ENCODE measurements around the gene EPHA3. TPM values are rescaled to one million over a fixed set of nuclear protein-coding genes. Genes with fewer than 3 reads are reported as not detected.

EPHA3 gene
- polyA plus RNA-seq, 1 donor from 2014 or later, result 33.0 TPM

DNA sequence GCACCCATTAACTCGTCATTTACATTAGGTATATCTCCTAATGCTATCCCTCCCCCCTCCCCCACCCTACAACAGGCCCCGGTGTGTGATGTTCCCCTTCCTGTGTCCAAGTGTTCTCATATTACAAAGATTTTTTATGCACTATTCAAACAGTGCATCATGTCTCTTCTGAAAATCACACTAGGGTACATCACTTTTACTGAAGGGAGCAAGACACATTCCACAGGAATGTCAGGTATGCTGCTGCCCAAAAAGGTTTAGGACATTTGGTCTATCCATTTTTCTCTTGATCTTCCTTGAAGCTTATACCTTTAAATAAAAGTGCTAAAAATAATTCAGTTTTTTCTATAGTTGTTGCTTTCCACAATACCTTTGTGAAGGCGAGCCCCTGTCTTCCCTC is 9.2 kb upstream of the EPHA3 start:
- H3K9me3 ChIP-seq (ENCODE audit: low read length), result no peaks in the 10 kb centered on the region
- no peak overlapping the region for H2AFZ ChIP-seq (ENCODE audit: low read depth, low read length)
- H3K79me2 ChIP-seq (replicated peaks; ENCODE audit: insufficient read depth, low read length), result no peaks in the 10 kb centered on the region
- no peaks in the 10 kb centered on the region for H3K27me3 ChIP-seq (ENCODE audit: insufficient read depth, low read depth, low read length)
- H3K9ac ChIP-seq (ENCODE audit: low read length), result no peak overlapping the region
- no peaks in the 10 kb centered on the region for H3K36me3 ChIP-seq (ENCODE audit: insufficient read depth, low read length)
- no peak overlapping the region for H3K4me2 ChIP-seq (ENCODE audit: low read length)
- H3K4me3 ChIP-seq (ENCODE audit: low read length), result no peak overlapping the region
- no peak for TF ChIP-seq EZH2 (IDR thresholded peaks at IDR 0.05; ENCODE audit: borderline replicate concordance, insufficient read depth, low read length, poor library complexity, severe bottlenecking)
- no peak for TF ChIP-seq EP300 (conservative IDR thresholded peaks at IDR 0.05; ENCODE audit: poor library complexity, severe bottlenecking)
- no peak for TF ChIP-seq TAF1 (IDR thresholded peaks at IDR 0.05; ENCODE audit: low read depth)
- TF ChIP-seq, protein P1, sequence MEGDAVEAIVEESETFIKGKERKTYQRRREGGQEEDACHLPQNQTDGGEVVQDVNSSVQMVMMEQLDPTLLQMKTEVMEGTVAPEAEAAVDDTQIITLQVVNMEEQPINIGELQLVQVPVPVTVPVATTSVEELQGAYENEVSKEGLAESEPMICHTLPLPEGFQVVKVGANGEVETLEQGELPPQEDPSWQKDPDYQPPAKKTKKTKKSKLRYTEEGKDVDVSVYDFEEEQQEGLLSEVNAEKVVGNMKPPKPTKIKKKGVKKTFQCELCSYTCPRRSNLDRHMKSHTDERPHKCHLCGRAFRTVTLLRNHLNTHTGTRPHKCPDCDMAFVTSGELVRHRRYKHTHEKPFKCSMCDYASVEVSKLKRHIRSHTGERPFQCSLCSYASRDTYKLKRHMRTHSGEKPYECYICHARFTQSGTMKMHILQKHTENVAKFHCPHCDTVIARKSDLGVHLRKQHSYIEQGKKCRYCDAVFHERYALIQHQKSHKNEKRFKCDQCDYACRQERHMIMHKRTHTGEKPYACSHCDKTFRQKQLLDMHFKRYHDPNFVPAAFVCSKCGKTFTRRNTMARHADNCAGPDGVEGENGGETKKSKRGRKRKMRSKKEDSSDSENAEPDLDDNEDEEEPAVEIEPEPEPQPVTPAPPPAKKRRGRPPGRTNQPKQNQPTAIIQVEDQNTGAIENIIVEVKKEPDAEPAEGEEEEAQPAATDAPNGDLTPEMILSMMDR (IDR thresholded peaks at IDR 0.05; ENCODE audit: poor library complexity, severe bottlenecking), result no peak
- TF ChIP-seq POLR2AphosphoS5 (IDR thresholded peaks at IDR 0.05), result no peak
- no peak for TF ChIP-seq MXI1 (conservative IDR thresholded peaks at IDR 0.05; ENCODE audit: poor library complexity, severe bottlenecking)
- TF ChIP-seq, protein P2, sequence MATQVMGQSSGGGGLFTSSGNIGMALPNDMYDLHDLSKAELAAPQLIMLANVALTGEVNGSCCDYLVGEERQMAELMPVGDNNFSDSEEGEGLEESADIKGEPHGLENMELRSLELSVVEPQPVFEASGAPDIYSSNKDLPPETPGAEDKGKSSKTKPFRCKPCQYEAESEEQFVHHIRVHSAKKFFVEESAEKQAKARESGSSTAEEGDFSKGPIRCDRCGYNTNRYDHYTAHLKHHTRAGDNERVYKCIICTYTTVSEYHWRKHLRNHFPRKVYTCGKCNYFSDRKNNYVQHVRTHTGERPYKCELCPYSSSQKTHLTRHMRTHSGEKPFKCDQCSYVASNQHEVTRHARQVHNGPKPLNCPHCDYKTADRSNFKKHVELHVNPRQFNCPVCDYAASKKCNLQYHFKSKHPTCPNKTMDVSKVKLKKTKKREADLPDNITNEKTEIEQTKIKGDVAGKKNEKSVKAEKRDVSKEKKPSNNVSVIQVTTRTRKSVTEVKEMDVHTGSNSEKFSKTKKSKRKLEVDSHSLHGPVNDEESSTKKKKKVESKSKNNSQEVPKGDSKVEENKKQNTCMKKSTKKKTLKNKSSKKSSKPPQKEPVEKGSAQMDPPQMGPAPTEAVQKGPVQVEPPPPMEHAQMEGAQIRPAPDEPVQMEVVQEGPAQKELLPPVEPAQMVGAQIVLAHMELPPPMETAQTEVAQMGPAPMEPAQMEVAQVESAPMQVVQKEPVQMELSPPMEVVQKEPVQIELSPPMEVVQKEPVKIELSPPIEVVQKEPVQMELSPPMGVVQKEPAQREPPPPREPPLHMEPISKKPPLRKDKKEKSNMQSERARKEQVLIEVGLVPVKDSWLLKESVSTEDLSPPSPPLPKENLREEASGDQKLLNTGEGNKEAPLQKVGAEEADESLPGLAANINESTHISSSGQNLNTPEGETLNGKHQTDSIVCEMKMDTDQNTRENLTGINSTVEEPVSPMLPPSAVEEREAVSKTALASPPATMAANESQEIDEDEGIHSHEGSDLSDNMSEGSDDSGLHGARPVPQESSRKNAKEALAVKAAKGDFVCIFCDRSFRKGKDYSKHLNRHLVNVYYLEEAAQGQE (IDR thresholded peaks at IDR 0.05; ENCODE audit: borderline replicate concordance), result no peak
- TF ChIP-seq RAD21 (conservative IDR thresholded peaks at IDR 0.05), result no peak
- no peak for TF ChIP-seq SMC3 (conservative IDR thresholded peaks at IDR 0.05; ENCODE audit: poor library complexity)
- no peaks in the 10 kb centered on the region for H4K20me1 ChIP-seq (ENCODE audit: insufficient read depth)
- no peaks in the 10 kb centered on the region for H3K9me2 ChIP-seq (ENCODE audit: insufficient read depth, low read length)
- H3F3A ChIP-seq (ENCODE audit: insufficient read depth, low read length, poor library complexity, severe bottlenecking), result no peaks in the 10 kb centered on the region
- no peak overlapping the region for H3K27ac ChIP-seq (ENCODE audit: low read length)

DNA sequence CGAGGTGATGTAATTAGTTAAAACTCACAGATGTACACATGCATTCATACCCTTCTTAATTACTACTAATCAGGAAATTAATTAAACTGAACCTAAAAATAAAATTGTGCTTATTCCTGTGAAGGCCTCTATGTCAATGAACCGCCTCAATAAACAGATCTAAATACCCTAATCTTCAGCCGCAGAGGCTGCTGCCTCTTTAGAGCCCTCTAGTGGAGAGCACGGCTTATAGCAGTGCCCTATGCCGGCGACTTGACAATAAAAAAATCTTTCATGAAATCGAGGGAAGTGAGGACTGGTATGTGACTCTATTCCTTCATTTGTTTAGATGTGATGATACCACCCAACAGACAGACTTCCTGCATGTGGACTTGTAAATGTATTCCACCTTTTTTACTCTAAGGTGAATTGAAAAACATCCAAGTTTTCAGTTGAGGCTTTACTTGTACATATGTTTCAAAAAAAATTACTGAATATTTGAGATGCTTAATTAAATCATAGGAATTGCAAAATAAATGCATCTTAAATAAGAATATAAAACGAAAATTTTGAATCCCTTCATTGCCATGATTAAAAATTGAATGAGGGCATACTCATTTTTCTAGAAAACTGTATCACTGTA is 8.3 kb upstream of the EPHA3 start:
- Histone ChIP-seq H3K36me3 (ENCODE audit: insufficient read depth, low read length) (no peaks in the 10 kb centered on the region), H3K27ac (ENCODE audit: low read length) (no peak overlapping the region), H3F3A (ENCODE audit: insufficient read depth, low read length, poor library complexity, severe bottlenecking) (no peaks in the 10 kb centered on the region), H3K9ac (ENCODE audit: low read length) (no peak overlapping the region), H3K9me2 (ENCODE audit: insufficient read depth, low read length) (no peaks in the 10 kb centered on the region), H4K20me1 (ENCODE audit: insufficient read depth) (no peaks in the 10 kb centered on the region), H3K9me3 (ENCODE audit: low read length) (no peaks in the 10 kb centered on the region), H3K27me3 (ENCODE audit: insufficient read depth, low read depth, low read length) (no peaks in the 10 kb centered on the region), H3K4me2 (ENCODE audit: low read length) (no peak overlapping the region), H3K4me3 (ENCODE audit: low read length) (no peak overlapping the region), H2AFZ (ENCODE audit: low read depth, low read length) (no peak overlapping the region), H3K79me2 (replicated peaks; ENCODE audit: insufficient read depth, low read length) (no peaks in the 10 kb centered on the region)
- TF ChIP-seq RAD21 (conservative IDR thresholded peaks at IDR 0.05) (peak; percentile 69), EP300 (conservative IDR thresholded peaks at IDR 0.05; ENCODE audit: poor library complexity, severe bottlenecking) (no peak), SMC3 (conservative IDR thresholded peaks at IDR 0.05; ENCODE audit: poor library complexity) (peak; percentile 72), EZH2 (IDR thresholded peaks at IDR 0.05; ENCODE audit: borderline replicate concordance, insufficient read depth, low read length, poor library complexity, severe bottlenecking) (no peak), POLR2AphosphoS5 (IDR thresholded peaks at IDR 0.05) (no peak), MXI1 (conservative IDR thresholded peaks at IDR 0.05; ENCODE audit: poor library complexity, severe bottlenecking) (no peak), TAF1 (IDR thresholded peaks at IDR 0.05; ENCODE audit: low read depth) (no peak)
- TF ChIP-seq, protein P1 (IDR thresholded peaks at IDR 0.05; ENCODE audit: poor library complexity, severe bottlenecking), result peak; percentile 73
- TF ChIP-seq, protein P2 (IDR thresholded peaks at IDR 0.05; ENCODE audit: borderline replicate concordance), result no peak
